Measurements from ENCODE around the gene BDKRB2. TPM values are rescaled to one million over a fixed set of nuclear protein-coding genes. Genes with fewer than 3 reads are reported as not detected.

BDKRB2 gene
- total and polyA plus RNA-seq, 2 of the 13 experiments (the other 11 are each of a cell fraction or from before 2014, with no cell fraction given): 0.03 TPM; not detected in 1

- ATAC-seq (no peak), FAIRE-seq (no peak), DNase-seq (ENCODE audit: low spot score) (no peak)
- intact Hi-C loops (cut with micrococcal nuclease; ENCODE audit: unreplicated experiment): no loop called here
- Histone ChIP-seq H3K4me1 (ENCODE audit: insufficient read depth, low read length) (peaks cover 5% of the 10 kb centered on the region; the same call in 1 of the 2 replicates), H3K9ac (ENCODE audit: insufficient read depth, low read depth, low read length) (no peak overlapping the region), H3K27ac (ENCODE audit: extremely low read length, insufficient read depth, low read length) (no peak overlapping the region), H3K4me3 (replicated peaks in 1 of 3; ENCODE audit: insufficient read depth in 1 of 3, low read depth in 2 of 3, low read length in 3 of 3) (no peak overlapping the region), H3K4me2 (ENCODE audit: low read depth, low read length) (no peak overlapping the region), H2AFZ (ENCODE audit: low read length) (no peak overlapping the region), H3K36me3 (replicated peaks in 1 of 2; ENCODE audit: control insufficient read depth in 1 of 2, insufficient read depth in 2 of 2, low read length in 2 of 2) (no peaks in the 10 kb centered on the region), H4K20me1 (ENCODE audit: insufficient read depth, low read length) (no peaks in the 10 kb centered on the region), H3K79me2 (ENCODE audit: insufficient read depth, low read length) (no peaks in the 10 kb centered on the region), H3K27me3 (ENCODE audit: control insufficient read depth in 1 of 2, insufficient read depth in 2 of 2, low read length in 2 of 2) (no peaks in the 10 kb centered on the region; a peak in 1 of 5 replicates), H3K9me3 (ENCODE audit: low read length) (no peaks in the 10 kb centered on the region)
- ChIA-PET CTCF (ENCODE audit: low intra/inter-chr PET ratio, low total read pairs) (no interaction called here), POLR2A (no interaction called here)
- BruUV-seq (replicated peaks): no TSS peak
- in situ Hi-C loops (cut with HindIII; ENCODE audit: extremely low pct_ligation_motif_present, low pct_unique_long_range_greater_than_20kb): no loop called here
- WGBS (ENCODE audit: low lambda C conversion rate): 94% methylated on average over 2 of the region's 2 CpGs
- no peak for TF ChIP-seq NFRKB (IDR thresholded peaks at IDR 0.05)
- TF ChIP-seq MLX (CRISPR knock-in tag; IDR thresholded peaks at IDR 0.05): no peak
- no peak for TF ChIP-seq ZMYM2 (CRISPR knock-in tag; IDR thresholded peaks at IDR 0.05)
- TF ChIP-seq ZNF891 (CRISPR knock-in tag; IDR thresholded peaks at IDR 0.05): no peak
- TF ChIP-seq, protein P1, sequence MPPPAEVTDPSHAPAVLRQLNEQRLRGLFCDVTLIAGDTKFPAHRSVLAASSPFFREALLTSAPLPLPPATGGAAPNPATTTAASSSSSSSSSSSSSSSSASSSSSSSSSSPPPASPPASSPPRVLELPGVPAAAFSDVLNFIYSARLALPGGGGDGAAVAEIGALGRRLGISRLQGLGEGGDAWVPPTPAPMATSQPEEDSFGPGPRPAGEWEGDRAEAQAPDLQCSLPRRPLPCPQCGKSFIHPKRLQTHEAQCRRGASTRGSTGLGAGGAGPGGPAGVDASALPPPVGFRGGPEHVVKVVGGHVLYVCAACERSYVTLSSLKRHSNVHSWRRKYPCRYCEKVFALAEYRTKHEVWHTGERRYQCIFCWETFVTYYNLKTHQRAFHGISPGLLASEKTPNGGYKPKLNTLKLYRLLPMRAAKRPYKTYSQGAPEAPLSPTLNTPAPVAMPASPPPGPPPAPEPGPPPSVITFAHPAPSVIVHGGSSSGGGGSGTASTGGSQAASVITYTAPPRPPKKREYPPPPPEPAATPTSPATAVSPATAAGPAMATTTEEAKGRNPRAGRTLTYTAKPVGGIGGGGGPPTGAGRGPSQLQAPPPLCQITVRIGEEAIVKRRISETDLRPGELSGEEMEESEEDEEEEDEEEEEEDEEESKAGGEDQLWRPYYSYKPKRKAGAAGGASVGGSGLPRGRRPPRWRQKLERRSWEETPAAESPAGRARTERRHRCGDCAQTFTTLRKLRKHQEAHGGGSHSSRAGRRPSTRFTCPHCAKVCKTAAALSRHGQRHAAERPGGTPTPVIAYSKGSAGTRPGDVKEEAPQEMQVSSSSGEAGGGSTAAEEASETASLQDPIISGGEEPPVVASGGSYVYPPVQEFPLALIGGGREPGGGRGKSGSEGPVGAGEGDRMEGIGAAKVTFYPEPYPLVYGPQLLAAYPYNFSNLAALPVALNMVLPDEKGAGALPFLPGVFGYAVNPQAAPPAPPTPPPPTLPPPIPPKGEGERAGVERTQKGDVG (CRISPR knock-in tag; IDR thresholded peaks at IDR 0.05; ENCODE audit: borderline replicate concordance): no peak
- no peak for TF ChIP-seq KDM5A (IDR thresholded peaks at IDR 0.05; ENCODE audit: borderline replicate concordance, low read length)
- no peak for TF ChIP-seq PAF1 (CRISPR knock-in tag; IDR thresholded peaks at IDR 0.05)
- no peak for TF ChIP-seq MED1 (CRISPR knock-in tag; IDR thresholded peaks at IDR 0.05)
- TF ChIP-seq ZNF781 (CRISPR knock-in tag; IDR thresholded peaks at IDR 0.05; ENCODE audit: borderline replicate concordance, not compliant biosample characterization): no peak
- no peak for TF ChIP-seq ZNF572 (CRISPR knock-in tag; IDR thresholded peaks at IDR 0.05)
- TF ChIP-seq SNRNP70 (IDR thresholded peaks at IDR 0.05; ENCODE audit: low read depth, low read length): no peak
- no peak for TF ChIP-seq ZNF792 (CRISPR knock-in tag; IDR thresholded peaks at IDR 0.05)
- no peak for TF ChIP-seq PLRG1 (conservative IDR thresholded peaks at IDR 0.05)
- no peak for TF ChIP-seq ZNF331 (CRISPR knock-in tag; IDR thresholded peaks at IDR 0.05)
- no peak for TF ChIP-seq ELF1 (CRISPR knock-in tag; IDR thresholded peaks at IDR 0.05)
- TF ChIP-seq SNAPC5 (CRISPR knock-in tag; IDR thresholded peaks at IDR 0.05; ENCODE audit: borderline replicate concordance): no peak
- TF ChIP-seq, protein P2, sequence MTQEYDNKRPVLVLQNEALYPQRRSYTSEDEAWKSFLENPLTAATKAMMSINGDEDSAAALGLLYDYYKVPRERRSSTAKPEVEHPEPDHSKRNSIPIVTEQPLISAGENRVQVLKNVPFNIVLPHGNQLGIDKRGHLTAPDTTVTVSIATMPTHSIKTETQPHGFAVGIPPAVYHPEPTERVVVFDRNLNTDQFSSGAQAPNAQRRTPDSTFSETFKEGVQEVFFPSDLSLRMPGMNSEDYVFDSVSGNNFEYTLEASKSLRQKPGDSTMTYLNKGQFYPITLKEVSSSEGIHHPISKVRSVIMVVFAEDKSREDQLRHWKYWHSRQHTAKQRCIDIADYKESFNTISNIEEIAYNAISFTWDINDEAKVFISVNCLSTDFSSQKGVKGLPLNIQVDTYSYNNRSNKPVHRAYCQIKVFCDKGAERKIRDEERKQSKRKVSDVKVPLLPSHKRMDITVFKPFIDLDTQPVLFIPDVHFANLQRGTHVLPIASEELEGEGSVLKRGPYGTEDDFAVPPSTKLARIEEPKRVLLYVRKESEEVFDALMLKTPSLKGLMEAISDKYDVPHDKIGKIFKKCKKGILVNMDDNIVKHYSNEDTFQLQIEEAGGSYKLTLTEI (CRISPR knock-in tag; conservative IDR thresholded peaks at IDR 0.05): no peak
- TF ChIP-seq, protein P3, sequence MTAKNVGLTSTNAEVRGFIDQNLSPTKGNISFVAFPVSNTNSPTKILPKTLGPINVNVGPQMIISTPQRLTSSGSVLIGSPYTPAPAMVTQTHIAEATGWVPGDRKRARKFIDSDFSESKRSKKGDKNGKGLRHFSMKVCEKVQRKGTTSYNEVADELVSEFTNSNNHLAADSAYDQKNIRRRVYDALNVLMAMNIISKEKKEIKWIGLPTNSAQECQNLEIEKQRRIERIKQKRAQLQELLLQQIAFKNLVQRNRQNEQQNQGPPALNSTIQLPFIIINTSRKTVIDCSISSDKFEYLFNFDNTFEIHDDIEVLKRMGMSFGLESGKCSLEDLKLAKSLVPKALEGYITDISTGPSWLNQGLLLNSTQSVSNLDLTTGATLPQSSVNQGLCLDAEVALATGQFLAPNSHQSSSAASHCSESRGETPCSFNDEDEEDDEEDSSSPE (CRISPR knock-in tag; IDR thresholded peaks at IDR 0.05): no peak
- no peak for TF ChIP-seq ARNT2 (CRISPR knock-in tag; IDR thresholded peaks at IDR 0.05; ENCODE audit: low read depth)
Measured at GRCh38 chr14:96176275-96176674, 28.4 kb upstream of the BDKRB2 start.
